MG63 (cell line): ENCODE measurements around the gene PHYHIPL. TPM values are rescaled to one million over a fixed set of nuclear protein-coding genes. Genes with fewer than 3 reads are reported as not detected.

Source experiments
- total RNA-seq: library from RNA; depleted of rRNA; stranded (reverse); fragments of >200 nt; shearing (Covaris generic); gene quantifications from 2 replicates; pipeline ENCODE4 v1.2.3, GENCODE V29; 2014; ENCODE audit warnings: low replicate concordance; rRNA removed

Gene PHYHIPL
- total RNA-seq, 1 experiment from 2014 or later, result not detected

Other genes with a start within 250 kb of the PHYHIPL start
- gene FAM13C, start 185.9 kb downstream of the PHYHIPL start, total RNA-seq, result 0.16 TPM in 1 of 2 replicates, not detected in the other